NCI-H82 treated with DMSO at 0.1 percent for 48 hours (cell line): ENCODE results near the gene METTL9.
A peak's percentile ranks its signal among the peaks of the same experiment; 100 is the strongest.
"Not testable (repeated sequence)": the region's sequence is repeated elsewhere in the genome, so short reads cannot be mapped to it uniquely, and the experiment has no call there.

Experiments used
- DNase-seq: peaks from one replicate; lab custom pipeline; 2025; ENCODE audit not compliant: unreplicated experiment; lab: John Stamatoyannopoulos, UW

METTL9 gene

GRCh38 chr16:21573506-21573905, 25.9 kb upstream of the METTL9 start:
- DNase-seq = not testable (repeated sequence)

GRCh38 chr16:21574372-21574771, 25.0 kb upstream of the METTL9 start:
- no peak for DNase-seq

- not testable (repeated sequence) for DNase-seq
Observed at GRCh38 chr16:21576323-21576722, 23.1 kb upstream of the METTL9 start.

GRCh38 chr16:21577487-21577886, 21.9 kb upstream of the METTL9 start:
- not testable (repeated sequence) for DNase-seq

GRCh38 chr16:21578311-21578710, 21.1 kb upstream of the METTL9 start:
- not testable (repeated sequence) for DNase-seq

GRCh38 chr16:21580131-21580530, 19.2 kb upstream of the METTL9 start:
- DNase-seq = not testable (repeated sequence)

- no peak for DNase-seq
Observed at GRCh38 chr16:21580807-21581206, 18.6 kb upstream of the METTL9 start.

GRCh38 chr16:21584817-21585216, 14.6 kb upstream of the METTL9 start:
- no peak for DNase-seq

GRCh38 chr16:21588593-21588992, 10.8 kb upstream of the METTL9 start:
- DNase-seq = not testable (repeated sequence)

GRCh38 chr16:21589551-21589950, 9.8 kb upstream of the METTL9 start:
- no peak for DNase-seq

- DNase-seq = no peak
Observed at GRCh38 chr16:21590287-21590686, 9.1 kb upstream of the METTL9 start.

- DNase-seq = no peak
Observed at GRCh38 chr16:21590796-21591195, 8.6 kb upstream of the METTL9 start.

- DNase-seq = no peak
Observed at GRCh38 chr16:21592191-21592590, 7.2 kb upstream of the METTL9 start.

GRCh38 chr16:21593530-21594289, 5.7 kb upstream of the METTL9 start:
- DNase-seq = no peak

GRCh38 chr16:21597561-21598030, 1.8 kb upstream of the METTL9 start:
- no peak for DNase-seq

GRCh38 chr16:21598206-21598605, 1.2 kb upstream of the METTL9 start:
- no peak for DNase-seq

- DNase-seq = no peak
Observed at GRCh38 chr16:21598701-21599121, 666 bp upstream of the METTL9 start.

- DNase-seq = no peak
Observed at GRCh38 chr16:21600031-21600773, 825 bp downstream of the METTL9 start.

GRCh38 chr16:21602785-21603184, 3.4 kb downstream of the METTL9 start:
- no peak for DNase-seq

GRCh38 chr16:21603928-21604327, 4.6 kb downstream of the METTL9 start:
- DNase-seq = peak; percentile 78

GRCh38 chr16:21605848-21606247, 6.5 kb downstream of the METTL9 start:
- DNase-seq = not testable (repeated sequence)

GRCh38 chr16:21608639-21609328, 9.4 kb downstream of the METTL9 start:
- no peak for DNase-seq
